Endothelial cell of umbilical vein (primary cell): ENCODE data around the gene OR10G8. TPM values are rescaled to one million over a fixed set of nuclear protein-coding genes. Genes with fewer than 3 reads are reported as not detected.

Source experiments
- BruUV-seq: library from RNA; stranded (reverse); fragments of 400-500 nt; replicated peaks from 2 replicates; lab custom pipeline; 2021; lab: Mats Ljungman, UMichigan
- CTCF ChIA-PET: fragments of 300-600, 350-600 bp; sonication (Branson Sonifier 250); formaldehyde crosslinking; loops from one replicate; lab custom pipeline; 2021; ENCODE audit warnings: antibody characterized with exemption, inconsistent platforms; lab: Charles Lee
- POLR2A ChIA-PET: fragments of 300-600, 350-600 bp; sonication (Branson Sonifier 250); formaldehyde crosslinking; loops from one replicate; lab custom pipeline; 2021; ENCODE audit warnings: antibody characterized with exemption, inconsistent platforms; lab: Charles Lee
- DNase-seq: peaks from one replicate; pipeline ENCODE4 v3.0.0-alpha.2; 2011; ENCODE audit warnings: low read depth, low spot score
- FAIRE-seq: peaks from 2 replicates; lab custom pipeline; 2011; peaks lifted over from hg19 to GRCh38; lab: Jason Lieb, UNC
- H2AFZ ChIP-seq: 2 replicates; pipeline ENCODE4 v1.6.0; 2012; ENCODE audit warnings: low read depth, low read length, control low read depth, inconsistent platforms
- H3K27ac ChIP-seq: 2 replicates; pipeline ENCODE4 v1.5.1; 2011; ENCODE audit warnings: low read depth, mild to moderate bottlenecking, control low read depth, low read length, moderate library complexity; ENCODE audit not compliant: insufficient read depth
- H3K27me3 ChIP-seq, 2 experiments: 2 replicates each; pipeline versions ENCODE4 v1.6.0 to v1.6.1; 2011; ENCODE audit warnings: low read length in 2 of 2, mixed read lengths in 1 of 2; ENCODE audit not compliant: control insufficient read depth in 2 of 2, insufficient read depth in 2 of 2
- H3K36me3 ChIP-seq, 2 experiments: 2 replicates in 1 of 2; 3 replicates in 1 of 2; pipeline ENCODE4 v1.5.1; 2011; ENCODE audit warnings: low read length in 2 of 2, mild to moderate bottlenecking in 1 of 2, moderate library complexity in 1 of 2; ENCODE audit not compliant: control insufficient read depth in 2 of 2, insufficient read depth in 2 of 2; ENCODE audit errors: extremely low read depth in 1 of 2
- H3K4me1 ChIP-seq: 3 replicates; pipeline ENCODE4 v1.5.1; 2011; ENCODE audit warnings: mild to moderate bottlenecking, low read length; ENCODE audit not compliant: control insufficient read depth, insufficient read depth; ENCODE audit errors: extremely low read depth
- H3K4me2 ChIP-seq: 2 replicates; pipeline ENCODE4 v1.6.1; 2011; ENCODE audit warnings: low read length, control low read depth, mixed read lengths; ENCODE audit not compliant: insufficient read depth
- H3K4me3 ChIP-seq, 3 experiments: fragments of 200-600 bp in 1 of 3; sonication (generic), shearing (Covaris generic) in 1 of 3; replicated peaks in 1 of 3; 2 replicates each; pipeline ENCODE4 v1.5.1; 2011 to 2016; ENCODE audit warnings: control low read depth in 3 of 3, low read length in 3 of 3, mild to moderate bottlenecking in 2 of 3, inconsistent platforms in 1 of 3, low read depth in 1 of 3, moderate library complexity in 1 of 3; ENCODE audit not compliant: insufficient read depth in 1 of 3
- H3K79me2 ChIP-seq: 2 replicates; pipeline ENCODE4 v1.6.0; 2012; ENCODE audit warnings: low read length, inconsistent platforms; ENCODE audit not compliant: control insufficient read depth, insufficient read depth
- H3K9ac ChIP-seq: replicated peaks from 2 replicates; pipeline ENCODE3; 2011; ENCODE audit warnings: low read length, control low read depth; ENCODE audit not compliant: insufficient read depth; ENCODE audit errors: extremely low read depth
- H3K9me1 ChIP-seq: replicated peaks from 3 replicates; pipeline ENCODE4 v1.6.0; 2011; ENCODE audit warnings: mild to moderate bottlenecking, low read length; ENCODE audit not compliant: control insufficient read depth, insufficient read depth; ENCODE audit errors: extremely low read depth
- H3K9me3 ChIP-seq: replicated peaks from 2 replicates; pipeline ENCODE4 v1.5.1; 2012; ENCODE audit warnings: low read length, inconsistent platforms; ENCODE audit not compliant: control insufficient read depth, insufficient read depth
- H4K20me1 ChIP-seq: replicated peaks from 2 replicates; pipeline ENCODE3; 2011; ENCODE audit warnings: mild to moderate bottlenecking, low read length; ENCODE audit not compliant: control insufficient read depth, insufficient read depth; ENCODE audit errors: extremely low read depth
- EZH2 ChIP-seq: IDR thresholded peaks from 2 replicates; pipeline ENCODE4 v1.6.1; 2012; ENCODE audit warnings: borderline replicate concordance, low read depth, mild to moderate bottlenecking, moderate library complexity, low read length, inconsistent platforms; ENCODE audit not compliant: severe bottlenecking
- GATA2 ChIP-seq: IDR thresholded peaks from 2 replicates; pipeline ENCODE4 v1.7.0; 2011; ENCODE audit warnings: low read depth, mild to moderate bottlenecking, moderate library complexity, mixed read lengths, low read length; ENCODE audit not compliant: insufficient read length, insufficient read depth
- MAX ChIP-seq: IDR thresholded peaks from 2 replicates; pipeline ENCODE4 v1.6.1; 2011; ENCODE audit not compliant: insufficient read depth, insufficient read length
- MYC ChIP-seq: IDR thresholded peaks from one replicate; pipeline ENCODE4 v1.6.1; 2011; ENCODE audit warnings: mild to moderate bottlenecking, low read depth, low read length
- POLR2A ChIP-seq: IDR thresholded peaks from 2 replicates; pipeline ENCODE4 v1.6.1; 2012; ENCODE audit warnings: low read depth, mild to moderate bottlenecking, control low read depth, low read length
- POLR2AphosphoS5 ChIP-seq: IDR thresholded peaks from 2 replicates; pipeline ENCODE4 v1.6.1; 2012; ENCODE audit warnings: low read depth, mild to moderate bottlenecking, control low read depth, low read length, moderate library complexity; ENCODE audit not compliant: insufficient read depth
- dilution Hi-C: fragments of 300-500 bp; cut with MboI; formaldehyde crosslinking; loops from one replicate; pipeline ENCODE4 v1.15.0; 2019; ENCODE audit warnings: low sequenced_read_pairs; ENCODE audit not compliant: extremely low pct_ligation_motif_present
- intact Hi-C: fragments of 100-400 bp; cut with micrococcal nuclease; formaldehyde crosslinking; loops from one replicate; pipeline ENCODE4 v1.10.0; 2022
- polyA plus RNA-seq, 4 experiments: library from polyadenylated mRNA; depleted of rRNA in 3 of 4; stranded (reverse) in 3 of 4; unstranded in 1 of 4; fragments of >200 nt; gene quantifications; 2 replicates each; pipeline versions ENCODE4 v1.2.1 to v1.2.3, GENCODE V29; 2011 to 2012; ENCODE audit warnings: missing spikeins in 1 of 4
- total RNA-seq: library from RNA; stranded (reverse); gene quantifications from 2 replicates; pipeline ENCODE4 v1.2.3, GENCODE V29; 2021
- TF ChIP-seq, protein P1 (sequence below), 2 donors: IDR thresholded peaks; 1 replicate in 1 of 2; 2 replicates in 1 of 2; pipeline ENCODE4 v1.5.1; 2011; ENCODE audit warnings: low read length in 2 of 2, mild to moderate bottlenecking in 2 of 2, moderate library complexity in 2 of 2, control low read depth in 1 of 2, inconsistent platforms in 1 of 2, low read depth in 1 of 2; ENCODE audit not compliant: insufficient read depth in 1 of 2; ENCODE audit errors: extremely low read depth in 1 of 2

OR10G8 gene
- total and polyA plus RNA-seq, 2 donors (not counting 3 experiments of a cell fraction or from before 2014, with no cell fraction given), result not detected

- dilution Hi-C loops, result no loop called here
- H2AFZ ChIP-seq, result no peak overlapping the region
- no peak for FAIRE-seq
- H3K79me2 ChIP-seq, result no peaks in the 10 kb centered on the region
- TF ChIP-seq POLR2A (no peak), EZH2 (no peak), MYC (no peak), POLR2AphosphoS5 (no peak), GATA2 (no peak), MAX (no peak)
- TF ChIP-seq, protein P1, sequence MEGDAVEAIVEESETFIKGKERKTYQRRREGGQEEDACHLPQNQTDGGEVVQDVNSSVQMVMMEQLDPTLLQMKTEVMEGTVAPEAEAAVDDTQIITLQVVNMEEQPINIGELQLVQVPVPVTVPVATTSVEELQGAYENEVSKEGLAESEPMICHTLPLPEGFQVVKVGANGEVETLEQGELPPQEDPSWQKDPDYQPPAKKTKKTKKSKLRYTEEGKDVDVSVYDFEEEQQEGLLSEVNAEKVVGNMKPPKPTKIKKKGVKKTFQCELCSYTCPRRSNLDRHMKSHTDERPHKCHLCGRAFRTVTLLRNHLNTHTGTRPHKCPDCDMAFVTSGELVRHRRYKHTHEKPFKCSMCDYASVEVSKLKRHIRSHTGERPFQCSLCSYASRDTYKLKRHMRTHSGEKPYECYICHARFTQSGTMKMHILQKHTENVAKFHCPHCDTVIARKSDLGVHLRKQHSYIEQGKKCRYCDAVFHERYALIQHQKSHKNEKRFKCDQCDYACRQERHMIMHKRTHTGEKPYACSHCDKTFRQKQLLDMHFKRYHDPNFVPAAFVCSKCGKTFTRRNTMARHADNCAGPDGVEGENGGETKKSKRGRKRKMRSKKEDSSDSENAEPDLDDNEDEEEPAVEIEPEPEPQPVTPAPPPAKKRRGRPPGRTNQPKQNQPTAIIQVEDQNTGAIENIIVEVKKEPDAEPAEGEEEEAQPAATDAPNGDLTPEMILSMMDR (IDR thresholded peaks at IDR 0.05; ENCODE audit: extremely low read depth in 1 of 2, insufficient read depth in 1 of 2, low read depth in 1 of 2, low read length in 2 of 2), result no peak
- H3K9me1 ChIP-seq, result no peaks in the 10 kb centered on the region
- no peak overlapping the region for H3K4me3 ChIP-seq
- ChIA-PET POLR2A (no interaction called here), CTCF (interaction anchor here (0.6 to 5.1 kb wide), 74 partner anchors 9 to 1445 kb away, joined by 3 to 363 read pairs (median 5); partner anchors contain the start of genes OR10G7, TBRG1, VWA5A and ZNF202)
- intact Hi-C loops, result loop anchor here (1.0 to 5.0 kb wide), 5 partner anchors 44 to 516 kb away; partner anchors contain the start of gene VWA5A
- no peak for DNase-seq
- no peak overlapping the region for H3K27ac ChIP-seq
- H3K9me3 ChIP-seq, result no peaks in the 10 kb centered on the region
- H4K20me1 ChIP-seq, result no peaks in the 10 kb centered on the region
- peaks cover 8% of the 10 kb centered on the region for H3K4me1 ChIP-seq
- H3K36me3 ChIP-seq, result no peaks in the 10 kb centered on the region
- no TSS peak for BruUV-seq
- no peak overlapping the region for H3K4me2 ChIP-seq
- no peak overlapping the region for H3K9ac ChIP-seq
- H3K27me3 ChIP-seq, result peaks cover 14 to 28% of the 10 kb centered on the region in 2 experiments
Observed at GRCh38 chr11:124071623-124071948, 45.0 kb downstream of the OR10G8 start.
